Amniotic stem cell (primary cell): ENCODE results near the gene PET100.

ENCODE experiments used
- DNase-seq: peaks from one replicate; lab custom pipeline; 2025; lab: John Stamatoyannopoulos, UW

PET100 gene

DNA sequence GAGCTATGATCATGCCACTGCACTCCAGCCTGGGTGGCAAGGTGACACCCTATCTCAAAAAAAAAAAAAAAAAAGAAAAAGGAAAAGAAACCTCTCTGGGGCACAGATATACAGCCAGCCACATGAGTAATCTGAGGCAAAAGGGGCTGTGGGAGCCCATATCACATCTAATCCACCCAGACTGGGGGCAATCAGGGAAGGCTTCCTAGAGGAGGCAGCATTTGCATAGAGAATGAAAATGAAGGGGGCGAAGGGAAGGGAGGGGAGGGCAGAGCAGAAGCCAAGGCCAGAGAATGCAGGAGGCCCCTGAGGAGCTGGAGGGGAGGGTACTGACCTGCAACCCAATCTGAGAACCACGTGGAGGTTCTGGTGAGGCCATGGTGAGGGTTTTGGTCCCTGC is 20.6 kb downstream of the PET100 start:
- no peak for DNase-seq

DNA sequence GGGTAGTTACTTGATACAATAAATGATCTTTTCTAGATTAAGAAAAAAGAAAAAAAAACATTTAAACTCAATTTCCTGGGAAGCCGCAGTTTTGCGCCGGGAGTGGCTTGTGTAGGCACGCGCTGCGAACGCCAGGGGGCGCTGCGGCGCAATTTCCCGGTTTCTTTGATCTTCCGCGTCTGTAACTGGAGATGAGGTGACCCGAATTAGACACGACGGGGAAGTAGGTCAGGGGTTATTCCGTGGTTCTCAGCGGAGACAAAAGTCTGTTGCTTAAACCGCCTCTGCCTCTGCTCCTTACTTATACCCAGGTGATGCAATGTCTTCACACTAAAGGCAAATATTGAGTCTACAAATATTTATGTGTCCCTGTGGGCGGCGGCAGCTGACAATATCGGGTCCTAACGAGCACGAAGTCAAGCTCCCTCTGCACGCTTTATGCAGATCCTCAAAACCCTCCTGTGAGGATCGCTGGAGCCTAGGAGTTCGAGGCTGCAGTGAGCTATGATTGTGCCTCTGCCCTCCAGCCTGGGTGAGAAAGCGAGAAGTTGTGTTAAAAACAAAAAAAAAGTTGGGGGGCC is 22.6 kb downstream of the PET100 start:
- DNase-seq, result peak; percentile 6

DNA sequence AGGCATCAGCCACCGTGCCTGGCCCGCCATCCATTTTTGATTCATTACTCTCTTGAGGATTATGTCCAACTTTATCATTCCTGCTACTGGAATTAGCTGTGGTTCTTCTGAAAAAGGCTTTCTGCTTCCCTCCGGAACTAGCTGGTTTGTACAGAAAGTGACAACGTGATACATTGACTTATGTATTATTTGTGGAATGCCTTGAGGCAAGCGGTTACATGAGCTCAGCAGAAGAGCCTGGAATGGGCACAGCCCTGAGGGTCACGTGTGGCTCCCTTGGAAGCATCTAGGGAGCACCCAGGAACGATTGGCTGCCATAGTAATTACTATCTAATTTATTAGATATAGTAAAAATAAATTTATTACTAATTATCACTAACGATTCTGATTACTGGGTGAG is 24.8 kb downstream of the PET100 start:
- DNase-seq, result no peak

DNA sequence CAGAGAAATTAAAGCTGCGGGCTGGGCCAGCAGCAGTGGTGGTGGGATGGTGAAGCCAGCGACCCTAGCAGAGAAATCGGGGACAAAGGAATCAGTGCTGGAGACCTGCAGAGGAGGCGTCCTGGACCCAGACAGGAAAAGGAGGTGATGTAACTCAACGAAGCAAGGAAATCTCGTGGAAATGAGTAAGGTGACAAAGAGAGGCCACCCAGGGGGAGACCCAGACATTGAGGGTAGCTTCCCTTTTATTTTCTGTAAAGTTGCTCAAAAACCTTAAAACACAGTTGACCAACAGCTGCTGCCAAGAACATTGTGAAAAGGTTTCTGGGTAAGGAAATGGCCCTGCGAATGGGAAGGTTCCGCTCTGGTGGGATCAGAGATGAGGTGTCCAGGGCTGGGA is 26.0 kb downstream of the PET100 start:
- DNase-seq, result no peak

DNA sequence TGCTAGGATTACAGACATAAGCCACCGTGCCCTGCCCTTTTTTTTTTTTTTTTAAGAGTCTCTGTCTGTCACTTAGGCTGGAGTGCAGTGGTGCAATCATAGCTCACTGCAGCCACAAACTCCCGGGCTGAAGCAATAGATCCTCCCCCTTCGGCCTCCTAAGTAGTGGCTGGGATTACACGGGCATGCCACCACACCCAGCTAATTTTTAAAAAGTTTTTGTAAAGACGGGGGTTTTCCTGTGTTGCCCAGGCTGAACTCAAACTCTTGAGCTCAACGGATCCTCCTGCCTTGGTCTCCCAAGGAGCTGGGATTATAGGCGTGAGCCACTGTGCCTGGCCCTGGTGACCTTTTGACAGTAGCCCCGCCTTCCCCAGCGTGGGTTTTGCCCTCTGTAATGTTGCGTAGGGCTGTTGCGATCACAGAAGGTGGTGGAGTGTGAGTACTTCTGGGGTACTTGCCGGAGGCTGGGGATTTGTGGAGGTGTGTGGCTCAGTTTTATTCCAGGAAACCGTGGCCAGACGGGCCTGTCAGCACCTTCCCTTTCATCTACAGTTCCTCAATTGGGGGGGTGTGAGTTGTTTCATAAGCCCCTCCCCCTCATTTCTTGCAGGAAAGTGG is 27.6 kb downstream of the PET100 start:
- DNase-seq, result no peak

DNA sequence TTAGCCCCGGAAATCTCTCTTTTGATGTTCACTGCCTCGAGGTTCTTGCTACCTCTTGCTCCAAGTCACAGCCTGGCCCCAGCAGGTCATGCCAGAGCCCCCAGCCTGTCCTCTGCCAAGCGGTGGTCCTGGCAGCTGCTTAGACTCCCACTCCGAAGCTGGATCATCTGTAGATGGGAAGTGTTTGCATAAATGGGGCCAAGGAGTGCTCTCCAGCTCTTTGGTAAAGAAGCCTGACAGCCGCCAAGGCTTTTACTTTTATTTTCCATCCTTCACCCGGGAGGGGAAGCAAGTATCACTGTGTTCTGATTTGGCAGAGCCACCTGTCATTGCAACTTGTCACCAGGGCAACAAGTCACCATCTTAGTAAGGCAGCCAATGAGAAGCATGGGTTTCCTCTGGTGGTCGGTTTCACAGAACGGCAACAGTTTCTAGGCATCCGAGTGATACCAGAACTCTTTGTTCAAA is 28.7 kb downstream of the PET100 start:
- DNase-seq, result no peak

DNA sequence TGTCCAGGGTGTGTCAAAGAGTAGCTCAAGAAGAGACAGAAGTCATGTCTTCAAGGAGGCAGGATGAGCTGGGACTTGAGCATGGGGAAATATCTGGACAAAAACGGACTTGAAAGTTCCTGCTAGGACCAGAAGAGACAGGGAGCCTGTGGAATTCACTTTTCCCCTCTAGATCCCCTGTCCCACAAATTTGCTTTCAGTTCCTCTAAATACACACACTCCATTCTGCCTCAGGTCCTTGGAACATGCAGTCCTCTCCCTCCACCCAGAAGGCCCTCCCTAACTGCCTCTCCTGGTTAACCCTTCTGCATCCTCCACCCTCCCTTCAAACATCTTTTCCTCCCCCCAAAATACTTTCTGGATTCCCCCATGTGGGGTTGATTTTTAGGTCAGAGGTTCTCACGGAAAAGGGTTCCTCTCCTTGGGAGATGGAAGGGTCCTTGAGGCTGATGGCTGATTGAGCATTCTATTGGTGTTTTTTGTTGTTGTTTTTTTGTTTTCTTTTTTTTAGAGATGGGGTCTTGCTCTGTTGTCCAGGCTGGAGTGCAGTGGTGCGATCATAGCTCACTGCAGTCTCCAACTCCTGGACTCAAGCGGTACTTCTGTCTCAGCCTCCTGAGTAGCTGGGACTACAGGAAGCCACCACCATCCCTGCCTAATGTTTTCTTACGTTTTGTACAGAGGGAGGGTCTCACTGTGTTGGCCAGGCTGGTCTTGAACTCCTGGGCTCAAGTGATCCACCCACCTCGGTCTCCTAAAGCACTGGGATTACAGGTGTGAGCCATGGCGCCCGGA is 32.3 kb downstream of the PET100 start:
- DNase-seq, result no peak

DNA sequence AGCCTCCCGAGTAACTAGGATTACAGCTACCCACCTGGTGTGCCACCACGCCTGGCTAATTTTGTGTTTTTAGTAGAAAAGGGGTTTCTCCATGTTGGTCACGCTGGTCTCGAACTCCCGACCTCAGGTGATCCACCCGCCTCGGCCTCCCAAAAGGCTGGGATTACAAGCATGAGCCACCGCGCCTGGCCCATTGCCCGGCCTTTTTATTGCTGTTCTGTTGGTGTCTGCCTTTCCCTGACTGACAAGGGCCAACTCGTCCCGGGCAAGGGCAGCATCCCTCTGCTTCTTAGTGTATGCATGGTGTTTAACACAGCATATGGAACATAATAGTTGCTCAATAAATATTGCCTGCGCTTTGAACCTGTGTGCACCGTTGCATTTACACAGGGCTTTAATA is 33.1 kb downstream of the PET100 start:
- DNase-seq, result no peak

DNA sequence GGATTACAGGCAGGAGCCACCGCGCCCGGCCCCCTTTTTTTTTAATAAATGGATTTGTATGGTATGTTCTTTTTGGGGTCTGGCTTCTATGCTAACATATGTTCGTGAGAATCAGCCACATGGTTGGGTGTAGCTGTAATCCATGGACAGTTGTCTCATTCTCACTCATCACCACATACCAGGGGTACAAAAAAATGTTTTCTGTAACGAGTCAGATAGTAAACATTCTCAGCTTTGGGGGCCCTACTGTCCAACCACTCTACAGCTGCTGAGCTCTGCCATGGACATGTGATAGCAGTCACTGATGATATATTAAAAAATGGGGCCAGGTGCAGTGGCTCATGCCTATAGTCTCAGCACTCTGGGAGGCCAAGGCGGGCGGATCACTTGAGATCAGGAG is 34.1 kb downstream of the PET100 start:
- DNase-seq, result no peak

DNA sequence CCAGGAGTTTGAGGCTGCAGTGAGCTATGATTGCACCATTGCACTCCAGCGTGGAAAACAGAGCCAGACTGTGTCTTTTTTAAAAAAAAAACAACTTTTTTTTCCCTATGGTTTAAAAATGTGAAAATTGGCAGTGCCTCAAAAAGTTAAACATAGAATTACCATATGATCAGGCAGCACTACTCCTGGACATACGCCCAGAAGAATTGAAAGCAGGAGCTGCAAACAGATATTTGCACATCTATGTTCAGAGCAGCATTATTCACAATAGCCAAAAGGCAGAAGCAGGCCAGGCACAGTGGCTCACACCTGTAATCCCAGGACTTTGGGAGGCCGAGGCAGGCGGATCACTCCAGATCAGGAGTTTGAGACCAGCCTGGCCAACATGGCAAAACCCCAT is 35.5 kb downstream of the PET100 start:
- DNase-seq, result peak; percentile 15

DNA sequence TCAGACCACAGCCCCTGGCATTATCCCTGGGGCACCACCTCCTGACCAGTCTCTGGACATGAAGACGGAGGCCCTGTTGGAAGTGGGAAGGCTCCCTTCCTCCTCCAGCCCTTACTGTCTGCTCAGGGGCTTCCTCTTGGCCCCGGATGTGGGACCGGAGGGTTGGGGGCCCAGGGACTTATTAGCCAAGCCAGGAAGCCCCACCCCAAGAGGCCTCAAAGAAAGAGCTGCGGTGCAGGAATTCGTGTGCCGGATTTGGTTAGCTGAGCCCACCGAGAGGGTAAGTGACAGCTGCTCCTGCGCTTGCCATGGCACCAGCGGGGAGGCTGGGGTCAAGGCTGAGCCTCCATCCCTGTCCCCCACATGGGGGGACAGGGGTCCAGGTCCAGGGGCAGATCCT is 39.2 kb downstream of the PET100 start, which contains the start of gene RETN:
Gene RETN, plus strand, starts transcription at position 208 of the 400 bp plus-strand sequence. CDS start 278 bp downstream, outside the sequence.
- DNase-seq, result no peak

DNA sequence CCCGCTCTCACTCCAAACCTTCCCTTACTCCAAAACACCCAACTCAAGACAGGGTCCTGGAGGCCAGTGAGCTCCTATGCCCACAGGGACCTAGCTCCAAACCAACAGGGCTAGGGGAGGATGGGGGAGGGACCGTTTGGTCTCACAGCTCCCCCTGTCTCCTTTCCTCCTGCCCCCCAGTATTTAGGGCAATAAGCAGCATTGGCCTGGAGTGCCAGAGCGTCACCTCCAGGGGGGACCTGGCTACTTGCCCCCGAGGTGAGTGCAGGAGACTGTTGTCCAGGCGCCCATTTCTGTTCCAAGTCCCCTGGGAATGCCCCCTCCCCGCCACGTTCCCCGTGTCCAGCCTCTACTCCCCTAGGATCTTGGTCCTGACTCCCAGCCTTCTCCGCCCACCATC is 40.0 kb downstream of the PET100 start:
- no peak for DNase-seq

DNA sequence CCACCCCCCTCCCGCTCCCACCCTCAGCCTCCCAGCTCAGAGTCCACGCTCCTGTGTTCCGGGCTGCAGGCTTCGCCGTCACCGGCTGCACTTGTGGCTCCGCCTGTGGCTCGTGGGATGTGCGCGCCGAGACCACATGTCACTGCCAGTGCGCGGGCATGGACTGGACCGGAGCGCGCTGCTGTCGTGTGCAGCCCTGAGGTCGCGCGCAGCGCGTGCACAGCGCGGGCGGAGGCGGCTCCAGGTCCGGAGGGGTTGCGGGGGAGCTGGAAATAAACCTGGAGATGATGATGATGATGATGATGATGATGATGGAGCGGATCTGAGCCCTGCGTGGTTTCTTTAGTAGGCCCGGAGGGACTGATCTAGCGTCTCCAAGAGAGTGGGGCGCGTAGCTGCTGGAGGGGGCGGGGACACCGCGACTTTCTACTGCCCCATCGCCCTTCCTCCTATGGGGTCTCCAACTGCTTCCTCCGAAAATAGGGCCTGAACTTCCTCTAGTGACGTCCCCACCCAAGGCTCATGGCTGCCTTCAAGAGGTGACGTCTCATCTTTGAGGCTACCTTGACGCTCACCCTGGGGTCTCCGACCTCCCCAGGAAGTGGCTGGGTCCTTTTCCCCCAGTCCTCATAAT is 40.7 kb downstream of the PET100 start:
- no peak for DNase-seq

DNA sequence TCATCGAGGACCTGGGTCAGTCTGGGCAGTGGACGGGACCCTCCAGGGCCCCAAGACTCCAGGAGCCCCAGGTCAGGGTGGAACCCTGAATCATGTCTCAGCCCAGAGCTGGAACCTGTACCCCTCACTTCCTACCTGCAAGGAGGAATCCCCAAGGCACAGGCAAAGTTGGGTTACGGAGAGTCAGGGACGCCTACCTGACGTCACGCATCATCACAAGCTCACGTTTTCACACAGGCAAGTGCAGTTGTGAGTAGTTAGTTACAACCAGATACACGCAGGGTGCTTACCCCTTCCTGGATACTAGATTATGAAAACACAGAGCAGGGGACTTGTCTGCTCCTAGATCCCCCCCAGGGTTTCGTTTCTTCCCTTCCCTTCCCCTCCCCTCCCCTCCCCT is 41.2 kb downstream of the PET100 start:
- no peak for DNase-seq

DNA sequence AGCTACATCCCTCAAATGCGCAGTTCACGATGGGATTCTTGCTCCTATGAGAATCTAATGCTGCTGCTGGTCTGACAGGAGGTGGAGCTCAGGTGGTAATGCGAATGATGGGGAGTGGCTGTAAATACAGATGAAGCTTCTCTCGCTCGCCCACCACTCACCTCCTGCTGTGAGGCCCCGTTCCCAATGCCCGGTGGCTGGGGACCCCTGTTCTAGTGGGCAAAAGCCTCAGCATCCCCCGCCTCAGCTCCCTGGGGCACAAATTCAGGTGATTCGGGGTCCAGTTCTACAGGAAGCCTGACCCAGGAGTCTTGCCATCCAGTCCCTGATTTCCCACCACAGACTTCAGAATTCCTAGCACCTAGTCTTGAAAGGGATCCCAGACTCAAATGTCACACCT is 42.9 kb downstream of the PET100 start:
- no peak for DNase-seq

DNA sequence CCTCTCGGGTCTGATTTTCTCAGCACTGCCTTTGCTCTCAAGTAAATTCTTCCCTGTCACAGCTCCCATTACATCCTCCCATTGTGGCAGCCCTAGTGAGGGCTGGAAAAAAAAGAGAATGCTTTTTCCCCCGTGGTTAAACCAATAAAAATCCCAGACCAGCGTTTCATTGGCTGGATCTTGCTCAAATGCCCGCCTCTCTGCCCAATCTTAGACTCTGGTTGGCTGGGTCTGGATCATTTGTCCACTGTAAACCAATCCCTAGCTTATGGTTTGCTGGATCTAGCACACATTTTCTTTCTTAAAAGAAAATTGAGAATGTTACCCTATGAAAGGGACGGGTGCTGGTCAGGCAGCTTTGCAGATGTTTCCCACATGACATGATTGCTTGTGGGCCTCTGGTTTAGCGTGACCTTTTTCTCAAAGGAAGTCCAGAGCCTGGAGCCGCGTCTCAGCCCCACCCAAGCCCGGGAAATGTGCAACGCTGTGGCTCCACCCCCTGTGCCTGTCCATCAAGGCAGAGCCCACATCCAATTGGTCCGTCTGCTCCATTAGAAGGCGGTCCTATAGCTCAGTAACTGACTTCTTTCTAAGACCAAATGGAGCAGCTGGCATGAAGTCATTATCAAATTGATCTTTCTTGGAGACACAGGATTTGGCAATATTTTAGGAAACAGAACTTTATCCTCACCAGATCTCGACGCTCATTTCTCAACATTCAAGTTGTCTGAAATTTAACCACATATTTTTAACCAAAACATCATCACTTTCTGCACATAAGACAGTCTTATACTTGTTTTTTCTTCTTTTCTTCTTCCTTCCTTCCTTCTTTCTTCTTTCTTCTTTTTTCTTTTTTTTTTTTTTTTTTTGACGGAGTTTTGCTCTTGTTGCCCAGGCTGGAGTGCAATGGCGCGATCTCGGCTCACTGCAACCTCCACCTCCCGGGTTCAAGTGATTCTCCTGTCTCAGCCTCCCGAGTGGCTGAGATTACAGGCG is 44.7 kb downstream of the PET100 start:
- no peak for DNase-seq

DNA sequence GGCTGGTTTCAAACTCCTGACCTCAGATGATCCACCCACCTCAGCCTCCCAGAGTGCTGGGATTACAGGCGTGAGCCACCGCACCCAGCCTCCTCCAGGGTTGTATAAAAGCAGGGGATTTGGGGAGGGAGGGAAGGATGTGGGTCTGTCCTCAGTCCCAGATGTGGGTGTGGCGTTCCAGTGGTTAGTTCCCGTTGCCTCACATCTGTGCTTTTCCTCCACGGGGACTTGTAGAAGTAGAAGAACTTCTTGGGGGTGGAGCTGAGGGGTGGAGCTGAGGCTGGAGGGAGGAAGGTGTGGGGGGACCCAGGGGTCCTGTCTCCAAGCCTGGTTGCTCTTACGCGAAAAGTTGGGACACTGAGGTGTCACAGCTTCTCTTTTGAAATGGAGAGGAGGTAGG is 46.8 kb downstream of the PET100 start:
- DNase-seq, result no peak

DNA sequence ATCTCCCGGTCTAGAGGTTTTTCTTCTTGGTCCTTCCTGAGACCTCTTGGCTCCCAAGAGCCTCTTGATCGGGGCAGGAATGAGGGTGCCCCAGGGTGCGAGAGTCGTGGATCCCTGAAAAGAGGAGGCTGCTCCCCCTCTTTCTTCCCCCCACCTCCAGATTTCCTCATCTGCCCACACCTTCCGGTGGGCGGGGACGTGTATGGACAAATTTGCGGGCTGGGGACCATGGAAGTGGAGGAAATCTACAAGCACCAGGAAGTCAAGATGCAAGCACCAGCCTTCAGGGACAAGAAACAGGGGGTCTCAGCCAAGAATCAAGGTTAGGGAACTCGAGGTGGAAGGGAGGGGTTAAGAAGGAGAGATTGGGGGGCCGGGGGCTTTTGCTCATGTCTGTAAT is 47.3 kb downstream of the PET100 start, which contains the start of gene MCEMP1:
Gene MCEMP1, plus strand, starts transcription at position 237 of the 400 bp plus-strand sequence. Its CDS starts 31 bp downstream, at position 268.
- DNase-seq, result no peak

DNA sequence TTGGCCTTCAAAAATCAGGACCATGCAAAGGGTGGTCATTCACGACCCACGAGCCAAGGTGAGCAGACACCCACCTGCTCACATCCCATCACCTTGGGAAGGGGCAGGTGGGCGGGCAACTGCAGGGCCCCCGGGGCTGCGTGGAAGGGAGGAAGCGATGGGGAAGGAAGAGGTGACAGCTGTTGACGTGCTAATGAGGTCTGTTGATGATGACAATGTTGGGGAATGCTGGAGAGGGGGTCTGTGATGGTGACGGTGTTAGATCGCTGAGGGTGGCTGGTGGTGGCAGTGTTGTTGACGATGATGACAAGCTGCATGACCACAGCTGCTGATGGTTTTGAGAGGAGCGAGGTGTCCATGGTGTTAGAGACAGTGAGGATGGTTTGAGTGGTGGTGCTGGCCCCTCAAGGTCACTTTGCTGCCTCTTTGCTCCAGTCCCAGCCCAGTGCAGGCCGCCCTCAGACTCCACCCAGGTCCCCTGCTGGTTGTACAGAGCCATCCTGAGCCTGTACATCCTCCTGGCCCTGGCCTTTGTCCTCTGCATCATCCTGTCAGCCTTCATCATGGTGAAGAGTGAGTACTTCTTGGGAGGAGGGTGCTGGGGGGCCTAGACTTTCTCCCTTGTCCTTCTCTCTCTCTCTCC is 48.2 kb downstream of the PET100 start:
- DNase-seq, result no peak

DNA sequence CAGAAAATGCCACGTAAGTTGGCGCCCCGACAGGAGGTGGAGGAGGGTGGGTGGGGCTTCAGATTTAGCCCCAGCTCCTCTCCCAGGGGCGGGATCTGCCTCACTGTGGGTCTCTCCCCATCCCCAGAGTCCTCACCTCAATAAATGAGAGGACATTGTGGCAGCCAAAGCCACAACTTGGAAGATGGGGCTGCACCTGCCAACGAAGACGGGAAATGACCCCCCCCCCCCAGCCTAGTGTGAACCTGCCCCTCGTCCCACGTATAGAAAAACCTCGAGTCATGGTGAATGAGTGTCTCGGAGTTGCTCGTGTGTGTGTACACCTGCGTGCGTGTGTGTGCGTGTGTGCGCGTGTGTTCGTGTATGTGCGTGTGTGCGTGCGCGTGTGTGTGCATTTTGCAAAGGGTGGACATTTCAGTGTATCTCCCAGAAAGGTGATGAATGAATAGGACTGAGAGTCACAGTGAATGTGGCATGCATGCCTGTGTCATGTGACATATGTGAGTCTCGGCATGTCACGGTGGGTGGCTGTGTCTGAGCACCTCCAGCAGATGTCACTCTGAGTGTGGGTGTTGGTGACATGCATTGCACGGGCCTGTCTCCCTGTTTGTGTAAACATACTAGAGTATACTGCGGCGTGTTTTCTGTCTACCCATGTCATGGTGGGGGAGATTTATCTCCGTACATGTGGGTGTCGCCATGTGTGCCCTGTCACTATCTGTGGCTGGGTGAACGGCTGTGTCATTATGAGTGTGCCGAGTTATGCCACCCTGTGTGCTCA is 49.6 kb downstream of the PET100 start:
- DNase-seq, result no peak
